RCC 7860 (cell line): ENCODE measurements around the gene STYXL2.

Experiments used
- DNase-seq: peaks from one replicate; pipeline ENCODE4 v3.0.0-alpha.2; 2015; ENCODE audit warnings: low spot score
- FAIRE-seq: peaks from 2 replicates; lab custom pipeline; 2012; peaks lifted over from hg19 to GRCh38; lab: Jason Lieb, UNC

The STYXL2 gene

GRCh38 chr1:167077128-167077867 is 16.6 kb upstream of the STYXL2 start:
- FAIRE-seq (peak; percentile 84), DNase-seq (peak; percentile 69)

DNA sequence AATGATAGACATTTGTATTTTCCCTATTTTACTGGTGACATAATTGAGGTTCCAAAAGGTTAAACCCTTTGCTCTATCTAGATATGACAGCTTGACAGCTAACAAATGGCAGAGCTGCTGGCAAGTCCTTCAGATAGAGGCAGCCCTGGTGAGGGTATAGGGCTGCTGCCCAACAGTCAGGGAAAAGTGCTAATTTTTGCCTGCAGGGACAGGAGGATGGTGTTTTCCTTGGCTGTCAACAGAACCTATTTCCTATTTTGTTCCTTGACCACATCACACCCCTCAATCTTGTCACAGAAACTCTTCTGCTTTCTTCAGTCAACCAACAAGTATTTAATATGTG is 16.0 kb upstream of the STYXL2 start:
- FAIRE-seq = no peak
- DNase-seq = no peak

DNA sequence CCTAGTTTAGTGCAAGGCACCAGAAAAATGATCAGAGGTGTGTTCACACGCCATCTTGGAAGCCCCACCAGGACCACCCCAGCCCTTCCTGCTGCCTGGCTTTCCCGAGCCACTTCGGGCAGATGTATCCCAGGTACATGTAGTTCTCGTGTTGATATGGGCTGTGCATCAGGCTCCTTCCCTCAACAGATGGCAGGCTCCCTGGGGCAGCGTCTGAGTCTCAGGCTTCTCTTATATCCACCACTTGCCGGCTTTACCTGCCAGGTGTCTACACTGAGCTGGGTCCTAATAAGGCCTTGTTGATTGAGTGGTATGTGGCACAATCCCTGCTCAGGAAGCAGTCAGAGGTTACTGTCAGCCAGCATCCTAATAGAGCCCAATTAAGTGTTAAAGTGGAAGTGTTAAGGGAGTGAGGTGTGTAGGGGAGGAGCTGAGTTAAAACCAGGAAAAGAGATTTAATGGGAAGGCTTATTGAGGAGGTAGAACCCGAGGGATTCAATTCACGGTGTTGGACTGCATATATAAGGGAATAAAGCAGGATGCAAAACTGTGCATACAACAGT is 12.2 kb upstream of the STYXL2 start:
- DNase-seq = no peak
- FAIRE-seq = no peak

- FAIRE-seq = no peak
These were observed 11.3 kb upstream of the STYXL2 start for GRCh38 chr1:167082511-167083027.

DNA sequence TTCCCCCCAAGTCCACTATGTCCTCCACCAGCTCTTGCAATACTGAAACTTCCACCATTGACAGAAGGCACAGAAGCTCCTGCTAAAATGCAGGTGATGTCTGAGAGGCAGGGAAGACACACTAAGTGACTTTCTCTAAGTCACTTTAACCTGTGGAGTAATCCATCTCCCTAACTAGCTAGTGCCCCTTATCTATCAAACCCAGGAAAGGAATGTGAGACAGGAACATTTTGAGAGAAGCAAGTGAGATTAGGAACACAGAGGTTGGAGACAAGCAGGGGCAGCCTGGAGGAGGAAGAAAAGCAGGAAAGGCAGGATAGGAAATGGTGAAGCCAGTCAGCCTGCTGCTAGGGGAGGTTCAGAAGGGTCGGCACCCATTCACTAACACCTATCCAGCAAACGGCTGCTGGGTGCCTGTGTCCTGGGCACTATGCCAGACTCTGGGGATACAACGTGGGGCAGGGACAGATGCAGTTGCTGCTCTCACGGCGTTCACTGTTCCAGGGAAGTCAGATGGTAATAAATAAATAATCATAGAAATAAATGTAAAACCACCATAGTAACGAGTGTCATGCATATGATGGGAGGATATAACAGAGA is 10.7 kb upstream of the STYXL2 start:
- DNase-seq (no peak), FAIRE-seq (no peak)

More at GRCh38 chr1:167082511-167083027, 11.3 kb upstream of the STYXL2 start:
- DNase-seq = peak; percentile 70

GRCh38 chr1:167083871-167084270 is 10.0 kb upstream of the STYXL2 start:
- DNase-seq = no peak
- no peak for FAIRE-seq

DNA sequence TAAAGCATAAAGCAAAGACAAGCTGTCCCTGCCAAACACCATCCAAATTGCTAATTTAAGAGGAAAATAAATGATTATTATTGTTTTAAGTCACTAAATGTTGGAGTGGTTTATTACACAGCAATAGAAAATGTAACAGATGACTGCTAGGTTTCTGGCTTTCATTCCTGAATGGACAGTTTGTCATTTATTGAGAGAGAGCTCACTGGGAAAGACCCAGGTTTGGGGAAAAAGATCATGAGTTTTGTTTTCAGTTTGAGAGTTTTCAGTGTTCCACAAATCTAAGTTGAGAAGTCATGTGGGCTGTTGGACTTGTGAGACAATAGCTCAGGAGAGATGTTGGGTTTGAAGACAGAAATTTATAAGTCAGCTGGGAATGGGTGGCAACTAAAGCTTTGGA is 9.1 kb upstream of the STYXL2 start:
- FAIRE-seq = no peak
- DNase-seq = no peak

GRCh38 chr1:167086033-167086432 is 7.8 kb upstream of the STYXL2 start:
- no peak for FAIRE-seq
- no peak for DNase-seq

DNA sequence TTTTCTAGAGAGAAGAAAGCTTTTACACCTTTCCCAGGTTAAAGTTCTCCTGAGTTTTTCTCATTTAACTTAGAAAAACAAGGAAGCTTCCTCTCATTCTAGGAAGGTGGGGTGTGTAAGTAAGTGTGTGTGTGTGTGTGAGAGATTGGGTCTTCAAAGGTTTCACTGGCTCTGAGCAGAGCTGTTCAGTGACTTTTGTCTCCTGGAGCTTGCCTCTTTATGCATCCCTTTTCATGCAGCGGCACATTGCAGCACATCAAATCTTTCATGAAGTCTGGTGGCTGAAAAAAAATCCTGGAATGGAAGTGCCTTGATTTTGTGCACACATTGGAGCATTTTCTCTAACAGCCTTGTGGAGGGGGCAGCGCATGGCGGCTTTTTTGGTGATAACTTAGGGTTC is 7.1 kb upstream of the STYXL2 start:
- DNase-seq (no peak), FAIRE-seq (no peak)

GRCh38 chr1:167088746-167089417 is 5.0 kb upstream of the STYXL2 start:
- FAIRE-seq (no peak), DNase-seq (no peak)

DNA sequence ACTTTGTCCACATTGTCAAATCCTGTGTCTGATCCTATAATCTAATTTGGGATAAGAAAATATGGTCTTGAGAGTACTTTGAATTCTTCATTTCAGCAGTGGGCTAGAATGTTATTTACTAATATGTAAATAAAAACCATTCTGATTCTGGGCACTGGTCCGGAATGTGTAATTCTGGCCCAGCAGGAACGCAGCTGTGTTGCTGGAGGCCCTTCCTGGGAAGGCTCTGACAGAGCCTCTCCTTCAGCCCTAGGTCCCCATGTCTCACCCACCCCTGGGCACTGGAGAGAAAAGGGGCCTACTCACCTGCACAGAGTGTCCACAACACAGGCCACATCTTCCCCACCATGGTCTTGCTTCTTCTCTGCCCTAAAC is 3.9 kb upstream of the STYXL2 start:
- FAIRE-seq (no peak), DNase-seq (no peak)

GRCh38 chr1:167090314-167090942 is 3.4 kb upstream of the STYXL2 start, which contains the start of gene GPA33:
TSS of gene GPA33 (minus strand) at chr1:167090377. CDS start at chr1:167090287, 90 bp downstream.
- FAIRE-seq (no peak), DNase-seq (no peak)

DNA sequence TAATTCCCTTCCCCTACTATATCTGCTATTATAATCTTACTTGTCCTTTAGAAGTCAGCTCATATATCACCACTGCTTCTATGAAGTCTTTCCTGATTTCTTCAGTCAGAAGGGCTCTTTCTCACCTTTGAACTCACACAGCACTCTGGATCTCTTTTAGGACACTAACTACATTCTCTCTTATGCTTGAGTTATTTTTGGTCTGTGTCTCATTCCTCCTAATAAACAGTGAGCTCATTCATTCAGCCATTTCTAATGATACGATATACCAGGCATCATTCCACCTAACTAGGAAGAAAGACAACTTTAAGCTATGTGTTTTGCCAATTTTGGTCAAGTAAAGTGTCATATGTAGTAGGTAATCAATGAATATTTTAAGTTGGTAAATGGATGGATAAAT is 1.2 kb upstream of the STYXL2 start:
- DNase-seq (no peak), FAIRE-seq (no peak)

DNA sequence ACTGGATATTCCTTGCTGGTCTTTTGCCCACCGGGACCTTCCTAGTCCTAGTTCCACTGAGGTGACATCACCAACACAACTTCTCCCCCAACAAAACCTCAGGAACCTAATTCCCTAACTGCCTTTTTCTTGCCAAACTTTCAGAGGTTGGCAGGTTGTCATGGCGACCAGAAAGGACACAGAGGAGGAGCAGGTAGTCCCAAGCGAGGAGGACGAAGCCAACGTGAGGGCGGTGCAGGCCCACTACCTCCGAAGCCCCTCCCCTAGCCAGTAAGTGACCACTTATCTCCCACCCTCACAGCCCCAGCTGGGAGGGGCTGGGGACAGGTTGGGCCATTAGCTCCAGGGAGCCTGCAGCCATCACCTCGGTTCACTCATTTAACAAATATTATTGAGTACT is 815 bp downstream of the STYXL2 start:
- no peak for FAIRE-seq

DNA sequence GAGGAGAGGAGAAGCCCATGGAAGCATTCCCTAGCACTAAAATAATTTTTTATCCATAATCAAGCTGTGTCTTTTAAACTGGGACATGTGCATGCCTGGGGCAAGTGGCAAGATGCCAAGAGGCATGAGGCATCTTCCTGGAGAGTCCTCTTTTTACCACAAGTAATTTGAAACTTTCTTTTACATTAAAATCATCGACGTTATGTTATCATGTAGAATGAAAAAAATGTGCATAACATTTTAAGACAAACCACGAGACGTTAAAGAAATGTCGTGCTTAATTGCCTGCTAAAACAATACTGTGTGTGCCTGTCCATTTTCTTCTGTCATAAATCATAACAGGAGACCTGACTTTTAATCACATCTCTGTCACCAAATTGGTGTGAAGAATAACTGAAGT is 1.5 kb downstream of the STYXL2 start:
- FAIRE-seq (peak; percentile 60), DNase-seq (peak; percentile 36)

More for the DNA sequence above, 815 bp downstream of the STYXL2 start:
- DNase-seq = no peak

- DNase-seq (no peak), FAIRE-seq (no peak)
These were observed 6.0 kb downstream of the STYXL2 start for GRCh38 chr1:167099851-167100250.

GRCh38 chr1:167100730-167101129 is 6.9 kb downstream of the STYXL2 start:
- FAIRE-seq = no peak
- DNase-seq = no peak

GRCh38 chr1:167101754-167102153 is 7.9 kb downstream of the STYXL2 start:
- FAIRE-seq (no peak), DNase-seq (no peak)

DNA sequence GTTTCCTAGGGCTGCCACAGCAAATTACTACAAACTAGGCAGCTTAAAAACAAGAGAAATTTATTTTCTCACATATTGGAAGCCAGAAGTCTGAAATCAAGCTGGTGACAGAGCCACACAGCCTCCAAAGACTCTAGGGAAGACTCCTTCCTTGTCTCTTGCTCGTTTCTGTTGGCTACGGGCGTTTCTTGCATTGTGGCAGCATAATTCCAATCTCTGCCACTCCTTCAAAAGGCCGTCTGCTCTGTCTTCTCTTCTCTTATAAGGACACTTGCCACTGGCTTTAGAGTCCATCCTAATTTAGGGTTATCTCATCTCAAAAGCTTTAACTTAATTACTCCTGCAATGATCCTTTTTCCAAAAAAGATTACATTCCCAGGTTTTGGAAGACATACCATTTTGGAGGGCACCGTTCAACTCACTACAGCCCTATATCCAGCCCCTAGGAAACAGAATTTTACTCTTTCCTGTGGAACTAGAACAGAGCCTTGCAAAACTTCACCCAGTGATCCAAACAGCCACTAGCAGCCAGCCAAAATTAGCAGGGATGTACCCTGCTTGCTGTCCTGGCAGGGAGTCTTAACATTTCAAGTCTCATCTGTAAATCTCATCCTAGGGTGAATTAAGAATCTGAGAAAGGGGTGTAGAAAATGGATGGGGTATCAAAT is 9.2 kb downstream of the STYXL2 start:
- FAIRE-seq = no peak
- no peak for DNase-seq

DNA sequence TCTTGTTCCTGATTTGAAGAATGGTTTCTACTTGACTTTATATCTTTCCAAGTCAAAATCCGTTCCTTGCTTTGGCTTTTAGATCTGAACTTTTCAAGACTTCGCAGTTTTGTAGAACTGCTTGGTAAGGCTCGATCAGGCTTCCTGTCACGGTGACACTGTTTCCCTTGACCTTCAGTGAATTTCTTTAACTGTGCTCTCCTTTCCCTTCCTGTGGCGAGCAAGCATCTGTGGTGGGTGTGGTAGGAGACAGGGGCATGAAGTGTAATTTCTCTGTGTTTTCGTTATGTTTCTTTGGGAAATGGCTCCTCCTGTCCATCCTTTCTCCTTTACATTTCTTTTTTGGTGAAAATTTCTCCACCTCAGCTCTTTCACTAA is 10.4 kb downstream of the STYXL2 start:
- FAIRE-seq = no peak

More for the DNA sequence above, 10.4 kb downstream of the STYXL2 start:
- no peak for DNase-seq
